HFF-Myc (cell line): ENCODE data around the gene IMMP2L.

Source experiments
- DNase-seq: peaks from one replicate; pipeline ENCODE4 v3.0.0-alpha.2; 2011; ENCODE audit warnings: low read depth; ENCODE audit errors: extremely low read depth
- H3K4me3 ChIP-seq: replicated peaks from 2 replicates; pipeline ENCODE4 v1.5.1; 2011; ENCODE audit warnings: low read depth, mild to moderate bottlenecking, control low read depth, low read length
- CTCF ChIP-seq: IDR thresholded peaks from 2 replicates; pipeline ENCODE4 v1.5.1; 2012; ENCODE audit warnings: mild to moderate bottlenecking, low read depth, low read length, control low read depth; ENCODE audit errors: missing control alignments

Gene IMMP2L

DNA sequence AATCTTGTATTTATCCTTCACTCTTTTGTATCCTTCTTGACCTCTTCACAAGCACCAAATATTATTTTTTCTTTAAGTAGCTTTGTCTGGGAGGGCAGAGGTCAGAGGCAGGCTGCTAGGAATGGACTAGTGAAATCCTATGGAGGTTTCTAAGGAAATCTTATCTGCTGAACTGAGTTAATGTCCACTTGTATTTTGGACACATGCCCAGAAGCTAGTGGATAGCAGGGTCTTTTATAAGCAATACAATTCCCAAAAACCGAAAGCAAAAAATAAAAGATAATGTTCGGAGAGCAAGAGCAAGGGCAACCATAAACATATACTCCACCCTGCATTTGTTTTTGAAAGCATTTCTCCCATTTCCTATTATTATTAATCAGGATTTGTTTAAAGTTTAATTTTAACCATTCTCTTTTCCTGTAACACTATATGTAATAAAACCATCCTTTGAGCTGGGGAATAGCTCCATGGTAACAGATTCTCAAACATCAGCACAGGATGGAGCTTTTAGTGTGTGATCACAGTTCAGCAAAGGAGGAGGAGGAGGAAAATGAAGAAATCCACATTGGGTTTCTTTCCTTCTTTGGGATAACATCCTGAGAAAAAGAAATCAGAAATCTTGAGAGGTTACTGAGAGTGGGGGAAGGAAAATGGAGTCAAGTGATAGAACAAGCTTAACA, 799.6 kb downstream of the IMMP2L start:
- no peak overlapping the region for H3K4me3 ChIP-seq
- DNase-seq, result no peak
- TF ChIP-seq CTCF, result no peak

DNA sequence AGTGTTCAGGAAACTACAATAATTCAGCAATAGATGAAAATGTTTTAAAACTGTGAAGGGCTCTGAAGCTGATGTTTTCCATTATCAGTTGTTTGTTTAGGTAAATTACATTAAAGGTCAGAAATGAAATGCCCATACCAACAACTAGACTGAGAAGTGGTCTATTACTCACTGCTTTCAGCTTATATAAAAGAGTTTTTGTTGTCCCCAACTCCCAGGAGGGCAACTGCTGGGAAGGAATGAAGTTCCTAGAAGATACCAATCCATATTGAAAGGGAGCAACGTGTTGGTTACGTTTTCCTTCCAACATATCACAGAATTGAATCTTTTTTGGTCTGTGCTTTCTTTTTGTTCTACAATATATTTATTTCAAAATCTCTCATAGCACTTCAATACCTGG, 802.0 kb downstream of the IMMP2L start:
- TF ChIP-seq CTCF, result no peak
- no peak for DNase-seq
- H3K4me3 ChIP-seq, result no peak overlapping the region

DNA sequence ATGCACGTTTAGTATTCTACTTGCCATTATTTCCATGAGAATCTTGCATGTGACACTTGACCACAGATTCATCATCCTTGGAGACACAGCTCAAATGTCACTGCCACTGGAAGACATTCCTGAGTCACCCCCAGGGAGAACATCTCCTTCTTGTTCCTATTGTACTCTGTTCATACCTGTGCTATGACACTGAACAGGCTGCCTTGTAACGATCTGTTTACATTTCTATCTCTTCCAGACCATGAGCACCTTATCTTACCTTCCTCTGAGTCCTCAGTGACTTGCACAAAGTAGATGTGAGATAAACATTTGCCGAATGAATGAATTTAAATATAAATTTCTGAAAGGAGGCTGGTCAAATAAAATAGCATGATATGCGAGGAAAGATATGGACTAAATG, 803.2 kb downstream of the IMMP2L start:
- no peak overlapping the region for H3K4me3 ChIP-seq
- no peak for TF ChIP-seq CTCF
- DNase-seq, result no peak

GRCh38 chr7:110754649-110755048, 807.6 kb downstream of the IMMP2L start:
- no peak for TF ChIP-seq CTCF
- no peak for DNase-seq
- no peak overlapping the region for H3K4me3 ChIP-seq

DNA sequence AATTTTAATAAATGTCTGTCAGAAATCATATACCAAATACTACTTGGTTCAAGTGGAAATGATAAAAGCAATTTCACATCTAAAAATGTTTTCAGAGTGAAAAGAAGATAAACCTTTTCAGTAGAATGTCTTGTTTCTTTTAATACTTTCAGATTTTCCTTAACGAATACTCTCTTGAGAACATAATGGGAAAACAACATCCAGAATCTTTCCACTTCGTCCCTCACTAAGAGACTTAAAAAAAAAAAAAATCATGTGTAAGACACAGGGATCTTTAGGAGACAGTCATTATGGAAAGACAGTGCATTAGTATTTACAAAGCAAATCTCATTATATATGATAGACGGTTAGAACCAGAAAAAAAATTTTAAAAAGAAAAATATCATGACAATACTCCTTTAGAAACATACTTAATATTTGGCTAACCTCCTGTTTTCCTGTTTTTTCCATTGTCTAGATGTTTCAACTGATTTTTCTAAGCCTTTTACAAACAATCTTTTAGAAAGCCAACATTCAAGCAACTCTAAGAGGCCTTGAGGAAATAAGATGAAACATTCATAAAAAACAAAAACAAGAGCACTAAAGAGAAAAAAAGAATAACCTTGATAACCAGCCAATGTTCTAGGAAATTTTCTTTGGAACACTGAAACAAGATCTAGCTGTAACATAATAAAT, 811.2 kb downstream of the IMMP2L start:
- no peak for DNase-seq
- H3K4me3 ChIP-seq, result no peak overlapping the region
- no peak for TF ChIP-seq CTCF

GRCh38 chr7:110733221-110733620, 829.1 kb downstream of the IMMP2L start:
- no peak for DNase-seq
- no peak overlapping the region for H3K4me3 ChIP-seq
- no peak for TF ChIP-seq CTCF

GRCh38 chr7:110724811-110725210, 837.5 kb downstream of the IMMP2L start:
- no peak for TF ChIP-seq CTCF
- no peak for DNase-seq
- H3K4me3 ChIP-seq, result no peak overlapping the region
